Choroid plexus epithelial cell (primary cell): ENCODE data around the gene HHATL.

ENCODE experiments used
- DNase-seq: peaks from one replicate; pipeline ENCODE4 v3.0.0-alpha.2; 2010; ENCODE audit warnings: low read depth
- H3K4me3 ChIP-seq: 2 replicates; pipeline ENCODE4 v1.5.1; 2011; ENCODE audit warnings: low read depth, mild to moderate bottlenecking, control low read depth, low read length, moderate library complexity
- TF ChIP-seq, protein P1 (sequence below): conservative IDR thresholded peaks from 2 replicates; pipeline ENCODE4 v1.5.1; 2011; ENCODE audit warnings: low read depth, mild to moderate bottlenecking, control low read depth, inconsistent platforms, low read length, moderate library complexity

Gene HHATL

DNA sequence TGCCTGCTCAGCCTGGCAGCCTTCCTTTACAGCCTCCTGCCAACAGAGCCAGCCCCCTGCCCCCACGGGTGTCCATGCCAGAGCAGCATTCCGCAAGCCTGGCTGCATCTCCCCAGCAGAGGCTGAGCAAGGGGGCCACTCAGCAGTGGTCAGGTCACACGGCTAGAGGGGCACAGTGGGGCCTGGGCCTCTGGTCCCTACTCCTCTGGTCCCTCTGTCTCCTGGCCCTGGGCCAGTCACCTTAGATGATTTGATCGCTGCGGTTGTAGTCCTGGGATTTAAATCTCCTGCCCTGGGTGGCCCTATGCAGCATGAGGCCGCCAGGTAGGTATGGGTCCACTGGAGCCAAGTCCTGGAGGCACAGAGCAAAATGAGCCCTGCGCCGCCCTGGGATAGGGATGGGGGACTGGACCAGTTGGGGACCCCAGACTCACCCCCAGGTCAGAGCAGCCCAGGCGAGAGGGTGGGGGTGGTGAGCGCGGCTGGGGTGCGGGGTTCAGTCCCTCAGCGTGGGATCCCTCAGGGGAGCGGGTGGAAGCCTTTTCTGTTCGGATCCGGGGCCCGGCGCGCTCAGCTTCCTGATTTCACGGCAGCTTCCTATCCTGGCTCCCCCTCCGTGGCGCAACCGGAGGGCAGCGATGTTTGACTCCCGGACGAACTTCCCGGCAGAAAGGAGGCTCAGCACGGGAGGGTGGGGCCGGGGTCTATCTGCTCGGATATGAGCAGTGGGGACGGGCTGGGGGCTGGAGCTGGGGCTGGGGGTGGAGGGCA, 48.9 kb downstream of the HHATL start, which contains the start of gene ZBTB47:
TSS of gene ZBTB47 (plus strand) at position 138 of the 771 bp plus-strand sequence. CDS start 4,659 bp downstream, outside the sequence.
- peak; percentile 39 for DNase-seq
- H3K4me3 ChIP-seq, result peak within 1 kb of the TSS; percentile 83
- TF ChIP-seq, protein P1, sequence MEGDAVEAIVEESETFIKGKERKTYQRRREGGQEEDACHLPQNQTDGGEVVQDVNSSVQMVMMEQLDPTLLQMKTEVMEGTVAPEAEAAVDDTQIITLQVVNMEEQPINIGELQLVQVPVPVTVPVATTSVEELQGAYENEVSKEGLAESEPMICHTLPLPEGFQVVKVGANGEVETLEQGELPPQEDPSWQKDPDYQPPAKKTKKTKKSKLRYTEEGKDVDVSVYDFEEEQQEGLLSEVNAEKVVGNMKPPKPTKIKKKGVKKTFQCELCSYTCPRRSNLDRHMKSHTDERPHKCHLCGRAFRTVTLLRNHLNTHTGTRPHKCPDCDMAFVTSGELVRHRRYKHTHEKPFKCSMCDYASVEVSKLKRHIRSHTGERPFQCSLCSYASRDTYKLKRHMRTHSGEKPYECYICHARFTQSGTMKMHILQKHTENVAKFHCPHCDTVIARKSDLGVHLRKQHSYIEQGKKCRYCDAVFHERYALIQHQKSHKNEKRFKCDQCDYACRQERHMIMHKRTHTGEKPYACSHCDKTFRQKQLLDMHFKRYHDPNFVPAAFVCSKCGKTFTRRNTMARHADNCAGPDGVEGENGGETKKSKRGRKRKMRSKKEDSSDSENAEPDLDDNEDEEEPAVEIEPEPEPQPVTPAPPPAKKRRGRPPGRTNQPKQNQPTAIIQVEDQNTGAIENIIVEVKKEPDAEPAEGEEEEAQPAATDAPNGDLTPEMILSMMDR, result no peak

DNA sequence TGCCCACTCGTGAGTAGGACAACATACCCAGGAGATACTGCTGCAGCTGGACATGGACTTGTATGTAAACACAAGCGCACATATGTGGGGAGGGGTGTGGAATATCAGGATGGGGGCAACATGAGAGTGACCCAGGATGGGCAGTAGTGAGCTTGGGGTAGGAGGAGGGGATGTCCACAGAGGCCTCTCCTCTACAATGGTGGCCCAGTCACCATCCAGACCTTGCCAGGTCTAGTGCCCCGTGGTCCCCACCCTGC, 49.4 kb downstream of the HHATL start:
- TF ChIP-seq, protein P1, result no peak
- H3K4me3 ChIP-seq, result peak overlapping the region; percentile 83
- no peak for DNase-seq

DNA sequence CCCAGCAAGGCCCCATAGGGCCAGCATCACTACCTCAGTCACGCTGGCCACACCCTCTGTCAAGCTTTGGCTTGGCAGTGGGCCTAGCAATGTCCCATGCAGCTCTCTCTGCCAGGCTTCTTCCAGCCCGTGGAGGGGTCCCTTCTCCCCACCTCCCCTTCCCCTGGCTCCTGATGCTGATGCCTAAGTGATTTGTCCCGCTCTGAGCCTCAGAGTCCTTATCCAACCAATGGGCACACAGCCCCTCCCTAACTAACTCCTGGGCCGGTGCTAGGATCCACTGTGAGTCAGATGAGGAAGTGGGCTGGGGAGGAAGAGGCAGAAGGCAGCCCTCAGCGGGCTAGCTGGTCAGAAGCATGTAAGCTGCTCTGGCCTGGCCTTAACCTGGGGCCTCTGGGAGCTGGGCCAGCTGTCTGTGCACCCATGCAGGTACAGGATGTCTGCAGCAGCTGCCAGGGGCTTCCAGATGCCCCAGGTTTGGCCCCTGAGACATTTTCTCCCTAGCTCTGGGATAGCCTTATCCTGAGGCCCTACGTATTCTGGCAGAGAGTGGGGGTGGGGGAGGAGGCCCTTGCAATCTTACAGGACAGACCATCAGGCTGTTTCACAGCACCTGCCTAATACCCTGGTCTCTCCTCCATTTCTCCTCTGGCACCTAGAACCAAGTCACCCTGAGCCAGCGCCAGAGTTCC, 49.8 kb downstream of the HHATL start:
- H3K4me3 ChIP-seq, result peak overlapping the region; percentile 83
- TF ChIP-seq, protein P1, result no peak
- DNase-seq, result peak; percentile 83

DNA sequence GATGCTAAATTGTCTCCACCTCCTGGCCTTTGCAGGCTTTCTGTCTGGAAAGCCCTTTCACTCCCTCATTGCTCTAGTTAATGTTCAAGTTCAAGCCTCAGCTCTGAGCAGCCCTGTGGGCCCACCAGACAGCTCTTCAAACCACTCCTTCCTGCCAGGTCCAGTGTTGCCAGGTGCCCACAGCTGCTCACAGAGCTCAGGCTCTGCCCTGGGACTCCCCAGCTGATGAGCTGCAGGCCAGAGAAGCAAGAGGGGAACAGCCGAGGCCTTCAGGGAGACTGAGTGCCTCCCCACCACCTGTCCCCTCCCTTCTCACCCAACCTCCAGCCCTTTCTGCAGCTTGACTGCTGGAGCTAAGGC, 50.4 kb downstream of the HHATL start:
- H3K4me3 ChIP-seq, result peak overlapping the region; percentile 83

DNA sequence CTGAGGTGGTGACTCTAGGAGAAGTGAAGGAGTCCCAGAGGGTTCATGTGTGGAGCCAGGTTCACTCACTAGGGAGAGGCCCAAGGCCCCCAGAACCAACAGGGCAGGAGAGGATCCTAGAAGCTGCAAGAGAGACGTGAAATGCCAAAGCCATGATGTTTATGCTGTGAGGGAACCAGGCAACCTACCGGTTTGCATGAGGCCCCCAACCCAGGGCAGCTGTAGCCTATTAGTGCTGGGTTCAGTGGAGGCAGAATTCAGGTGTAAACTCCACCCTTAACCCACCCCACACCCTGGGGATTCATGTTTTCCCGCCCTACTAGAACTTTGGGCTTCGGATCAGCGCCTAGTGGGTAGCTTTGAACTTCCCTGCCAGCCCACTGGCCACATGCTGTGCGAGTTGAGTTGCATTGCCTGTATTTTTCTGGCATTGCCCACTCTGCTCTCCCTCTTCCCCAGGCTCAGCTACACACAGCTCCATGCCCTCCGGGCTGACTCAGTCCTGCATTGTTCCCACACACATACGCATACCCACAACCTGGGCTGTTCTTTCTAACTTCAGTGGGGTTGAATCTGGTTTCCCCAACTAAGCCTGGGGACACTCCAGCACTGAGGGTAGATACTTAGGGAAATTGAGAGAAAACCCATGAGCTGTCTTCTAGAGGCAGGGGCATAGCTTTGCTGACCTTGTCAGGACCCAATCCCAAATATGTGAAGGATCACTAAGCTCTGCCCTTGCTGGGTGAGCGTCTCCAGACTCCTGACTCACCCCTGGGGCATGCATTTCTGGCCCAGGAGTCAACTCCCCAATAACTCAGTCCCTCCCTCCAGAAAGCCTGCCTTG, 51.1 kb downstream of the HHATL start:
- DNase-seq, result no peak
- peak overlapping the region; percentile 3 for H3K4me3 ChIP-seq
- TF ChIP-seq, protein P1, result no peak

More for the DNA sequence above, 50.4 kb downstream of the HHATL start:
- DNase-seq, result no peak
- TF ChIP-seq, protein P1, result no peak

DNA sequence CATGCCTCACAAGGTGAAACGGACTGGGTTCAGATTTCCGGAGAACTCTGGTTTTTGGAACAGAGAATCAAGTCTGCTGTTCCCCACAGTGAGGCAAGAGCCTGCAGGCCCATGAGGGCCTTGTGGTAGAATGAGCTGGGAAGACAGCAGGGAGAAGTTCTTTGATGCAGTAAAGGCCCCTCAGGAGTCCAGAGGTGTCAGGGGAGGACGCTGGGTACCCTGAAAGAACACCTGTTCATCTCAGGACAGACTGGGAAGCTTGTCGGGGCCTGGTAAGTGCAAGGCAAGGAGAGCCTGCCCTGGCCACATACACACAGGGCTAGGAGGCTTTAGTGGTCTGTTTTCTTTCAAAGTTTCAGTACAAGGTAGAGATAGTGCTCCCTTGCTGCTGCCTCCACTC, 52.8 kb downstream of the HHATL start:
- TF ChIP-seq, protein P1, result no peak
- no peak overlapping the region for H3K4me3 ChIP-seq
- DNase-seq, result no peak
